Measurements from ENCODE around the gene SYCP1.

DNA sequence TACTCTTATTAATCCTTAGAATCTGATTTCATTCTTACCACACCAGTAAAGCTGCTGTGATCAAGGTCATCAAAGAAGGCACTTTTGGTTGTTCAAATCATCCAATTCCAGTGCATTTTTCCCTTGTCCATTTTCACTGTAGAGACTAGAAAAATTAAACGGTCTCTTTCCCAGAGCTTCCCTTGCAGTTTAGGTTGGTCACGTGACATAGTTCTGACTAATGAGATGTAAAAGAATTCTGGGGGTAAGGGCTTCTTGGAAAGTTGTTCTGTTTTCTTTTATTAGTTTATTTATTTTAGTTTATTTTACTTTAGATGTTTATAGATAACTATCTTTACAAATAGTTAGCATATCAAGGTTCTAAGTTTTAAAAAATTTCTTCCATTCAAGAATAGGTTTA lies 34.3 kb upstream of the SYCP1 start:
- TF ChIP-seq POLR2A (IDR thresholded peaks at IDR 0.05) = no peak
- TF ChIP-seq CTCF (IDR thresholded peaks at IDR 0.05) = no peak

All from uterus (tissue), 2 donors.